Measurements from ENCODE around the gene SLC12A8.
A peak's percentile ranks its signal among the peaks of the same experiment; 100 is the strongest.

The SLC12A8 gene

DNA sequence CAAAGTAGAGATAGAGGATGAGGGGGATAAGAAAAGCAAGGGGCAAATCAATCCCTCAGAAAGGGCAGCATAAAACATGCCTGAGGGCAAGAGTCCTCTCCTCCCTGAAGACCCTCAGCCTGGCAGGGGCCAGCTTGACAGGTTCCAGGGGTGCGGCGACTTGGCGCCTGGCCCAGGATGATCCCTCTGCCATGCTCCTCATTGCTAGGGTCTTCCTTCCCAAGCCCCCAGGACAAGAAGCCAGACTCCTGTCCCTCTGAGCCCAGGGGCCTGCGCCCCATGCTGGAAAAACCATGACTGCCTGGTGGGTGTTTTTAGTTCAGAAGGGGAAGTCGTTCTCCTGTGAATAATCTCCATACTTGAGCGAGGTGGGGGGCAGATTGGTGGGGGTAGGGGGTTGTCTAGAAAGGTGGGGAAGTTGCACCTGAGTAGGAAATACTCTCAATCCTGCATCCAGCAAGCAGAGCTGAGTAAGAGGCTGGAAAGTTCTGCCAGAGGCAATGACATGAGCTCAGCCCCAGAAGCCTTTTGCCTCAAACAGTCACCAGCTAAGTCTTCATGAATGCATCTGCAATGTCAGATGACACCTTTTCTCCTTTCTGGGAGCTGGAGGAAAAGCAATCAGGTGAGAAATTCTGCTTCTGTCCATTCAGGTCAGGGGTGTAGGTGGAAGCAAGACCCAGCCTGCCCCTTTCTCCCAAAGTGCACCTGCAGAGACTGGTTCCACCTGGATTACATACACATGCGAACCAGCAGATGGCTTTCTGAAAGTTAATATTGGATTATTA is 18.3 kb downstream of the SLC12A8 start:
- no peaks in the 10 kb centered on the region for H3K36me3 ChIP-seq (ENCODE audit: control insufficient read depth, low read depth, low read length)

DNA sequence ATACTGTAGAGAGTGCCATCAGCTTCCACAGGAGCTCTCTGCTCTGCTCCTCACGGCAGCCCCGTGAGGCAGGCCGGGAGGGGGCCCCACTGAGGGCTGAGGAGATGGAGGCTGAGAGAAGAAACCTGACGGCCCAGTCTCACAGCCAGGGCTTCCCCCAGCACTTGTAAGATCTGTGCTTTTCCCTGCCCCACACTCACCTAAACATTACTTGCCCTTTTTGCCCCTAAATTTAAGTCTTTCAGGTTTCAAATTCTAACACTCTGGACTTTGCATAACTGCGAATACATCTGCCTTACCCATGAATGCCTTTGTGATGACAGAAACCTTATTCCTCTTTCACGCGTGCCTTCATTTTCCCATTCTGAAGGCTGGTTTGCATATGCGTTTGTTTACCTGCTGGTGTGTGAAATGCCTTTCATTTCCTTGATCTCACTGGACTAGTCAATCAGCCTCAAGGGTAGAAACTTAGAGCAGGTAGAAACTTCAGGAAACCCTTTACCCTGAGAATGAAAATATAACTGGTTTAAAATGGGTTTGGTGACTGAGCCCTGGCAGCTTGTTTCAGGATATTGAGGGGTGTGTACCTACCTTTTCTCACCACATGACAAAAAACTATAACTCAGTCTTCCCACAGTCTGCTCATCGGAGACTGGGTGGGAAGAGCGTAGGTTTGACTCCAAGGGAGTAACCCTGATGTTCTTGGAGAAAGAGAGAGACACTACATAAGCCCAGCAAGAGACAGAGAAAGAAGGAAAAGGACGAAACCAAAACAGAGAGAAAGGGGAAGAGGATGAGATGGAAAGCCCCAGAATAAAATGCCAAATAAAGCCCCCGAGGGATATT is 20.1 kb downstream of the SLC12A8 start:
- Histone ChIP-seq H3K4me3 (ENCODE audit: low read length) (no peak overlapping the region), H3K27me3 (ENCODE audit: control insufficient read depth, insufficient read depth, low read length) (no peaks in the 10 kb centered on the region), H3K27ac (ENCODE audit: low read length) (peak overlapping the region; percentile 15), H3K36me3 (ENCODE audit: control insufficient read depth, low read depth, low read length) (peaks cover 9% of the 10 kb centered on the region), H3K9ac (ENCODE audit: low read length) (no peak overlapping the region), H3K9me3 (ENCODE audit: control insufficient read depth, low read depth, low read length) (no peaks in the 10 kb centered on the region), H3K4me1 (ENCODE audit: control insufficient read depth, low read depth, low read length) (peaks cover 33% of the 10 kb centered on the region)

More for the DNA sequence above, 18.3 kb downstream of the SLC12A8 start:
- Histone ChIP-seq H3K4me1 (ENCODE audit: control insufficient read depth, low read depth, low read length) (peaks cover 26% of the 10 kb centered on the region), H3K9ac (ENCODE audit: low read length) (no peak overlapping the region), H3K27me3 (ENCODE audit: control insufficient read depth, insufficient read depth, low read length) (no peaks in the 10 kb centered on the region), H3K27ac (ENCODE audit: low read length) (no peak overlapping the region), H3K9me3 (ENCODE audit: control insufficient read depth, low read depth, low read length) (no peaks in the 10 kb centered on the region), H3K4me3 (ENCODE audit: low read length) (no peak overlapping the region)

DNA sequence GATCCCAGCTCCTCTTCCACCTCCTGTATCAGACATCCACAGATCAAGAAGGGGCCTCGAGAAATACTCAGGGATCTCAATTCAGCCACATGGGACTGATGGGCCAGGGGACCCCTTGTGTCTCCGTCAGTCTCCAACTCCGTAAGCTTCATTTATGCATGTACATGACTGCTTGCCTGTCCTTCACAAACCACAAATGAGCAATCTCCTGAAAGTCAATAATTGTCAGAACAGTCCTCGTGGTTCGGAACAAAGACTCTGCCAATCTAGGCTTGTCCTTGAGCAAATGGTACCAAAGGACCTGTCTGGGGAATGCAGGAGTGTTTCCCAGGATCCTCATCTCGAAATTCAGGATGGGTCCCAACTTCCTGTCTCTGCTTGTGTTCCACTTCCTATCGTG is 20.8 kb downstream of the SLC12A8 start:
- H3K36me3 ChIP-seq (ENCODE audit: control insufficient read depth, low read depth, low read length), result peaks cover 9% of the 10 kb centered on the region
- H3K27me3 ChIP-seq (ENCODE audit: control insufficient read depth, insufficient read depth, low read length), result no peaks in the 10 kb centered on the region
- no peak overlapping the region for H3K4me3 ChIP-seq (ENCODE audit: low read length)
- no peak overlapping the region for H3K27ac ChIP-seq (ENCODE audit: low read length)
- no peak overlapping the region for H3K9ac ChIP-seq (ENCODE audit: low read length)
- H3K4me1 ChIP-seq (ENCODE audit: control insufficient read depth, low read depth, low read length), result peaks cover 37% of the 10 kb centered on the region
- no peaks in the 10 kb centered on the region for H3K9me3 ChIP-seq (ENCODE audit: control insufficient read depth, low read depth, low read length)

DNA sequence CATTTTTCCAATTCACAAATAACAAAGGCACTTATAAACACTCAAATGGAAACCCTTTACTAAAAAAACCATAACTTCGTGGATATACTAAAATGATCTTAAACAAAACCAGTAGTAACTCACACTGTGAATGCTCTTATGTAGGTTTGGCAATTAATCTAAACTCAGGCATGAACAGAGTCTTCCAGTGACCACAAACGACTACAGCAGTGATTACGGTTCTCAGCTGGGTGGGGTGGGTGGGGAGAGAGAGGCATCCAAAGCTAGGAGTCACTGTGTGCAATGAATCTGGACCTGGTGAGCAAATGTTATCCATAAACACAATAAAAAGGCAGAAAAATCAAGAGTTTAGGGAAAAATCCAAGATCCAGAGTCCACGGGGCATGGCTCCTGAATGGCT is 21.3 kb downstream of the SLC12A8 start:
- Histone ChIP-seq H3K4me1 (ENCODE audit: control insufficient read depth, low read depth, low read length) (peaks cover 40% of the 10 kb centered on the region), H3K9ac (ENCODE audit: low read length) (no peak overlapping the region), H3K27me3 (ENCODE audit: control insufficient read depth, insufficient read depth, low read length) (no peaks in the 10 kb centered on the region), H3K9me3 (ENCODE audit: control insufficient read depth, low read depth, low read length) (no peaks in the 10 kb centered on the region), H3K36me3 (ENCODE audit: control insufficient read depth, low read depth, low read length) (peaks cover 9% of the 10 kb centered on the region), H3K27ac (ENCODE audit: low read length) (no peak overlapping the region), H3K4me3 (ENCODE audit: low read length) (no peak overlapping the region)

DNA sequence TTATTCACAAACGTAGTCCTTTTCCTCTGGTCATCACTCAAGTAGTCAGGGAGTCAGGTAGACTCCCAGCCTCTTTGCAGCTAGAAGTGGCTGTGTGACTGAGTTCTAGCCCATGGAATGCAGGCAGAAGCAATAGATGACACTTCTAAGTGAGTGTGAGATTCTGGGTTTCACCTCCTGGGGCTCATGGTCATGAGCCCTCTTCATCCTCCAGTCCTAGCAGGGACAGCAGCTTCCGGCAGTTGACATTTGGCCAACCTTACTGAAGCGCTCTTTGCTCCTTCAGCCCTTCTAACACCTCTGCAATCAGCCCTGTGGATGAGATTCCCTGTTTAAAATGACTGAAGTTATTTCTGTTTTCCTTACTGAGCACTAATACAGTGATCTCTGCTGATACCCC is 21.8 kb downstream of the SLC12A8 start:
- no peak overlapping the region for H3K4me3 ChIP-seq (ENCODE audit: low read length)
- H3K27me3 ChIP-seq (ENCODE audit: control insufficient read depth, insufficient read depth, low read length), result no peaks in the 10 kb centered on the region
- no peaks in the 10 kb centered on the region for H3K9me3 ChIP-seq (ENCODE audit: control insufficient read depth, low read depth, low read length)
- H3K36me3 ChIP-seq (ENCODE audit: control insufficient read depth, low read depth, low read length), result peaks cover 9% of the 10 kb centered on the region
- H3K9ac ChIP-seq (ENCODE audit: low read length), result no peak overlapping the region
- peaks cover 41% of the 10 kb centered on the region for H3K4me1 ChIP-seq (ENCODE audit: control insufficient read depth, low read depth, low read length)
- H3K27ac ChIP-seq (ENCODE audit: low read length), result no peak overlapping the region

DNA sequence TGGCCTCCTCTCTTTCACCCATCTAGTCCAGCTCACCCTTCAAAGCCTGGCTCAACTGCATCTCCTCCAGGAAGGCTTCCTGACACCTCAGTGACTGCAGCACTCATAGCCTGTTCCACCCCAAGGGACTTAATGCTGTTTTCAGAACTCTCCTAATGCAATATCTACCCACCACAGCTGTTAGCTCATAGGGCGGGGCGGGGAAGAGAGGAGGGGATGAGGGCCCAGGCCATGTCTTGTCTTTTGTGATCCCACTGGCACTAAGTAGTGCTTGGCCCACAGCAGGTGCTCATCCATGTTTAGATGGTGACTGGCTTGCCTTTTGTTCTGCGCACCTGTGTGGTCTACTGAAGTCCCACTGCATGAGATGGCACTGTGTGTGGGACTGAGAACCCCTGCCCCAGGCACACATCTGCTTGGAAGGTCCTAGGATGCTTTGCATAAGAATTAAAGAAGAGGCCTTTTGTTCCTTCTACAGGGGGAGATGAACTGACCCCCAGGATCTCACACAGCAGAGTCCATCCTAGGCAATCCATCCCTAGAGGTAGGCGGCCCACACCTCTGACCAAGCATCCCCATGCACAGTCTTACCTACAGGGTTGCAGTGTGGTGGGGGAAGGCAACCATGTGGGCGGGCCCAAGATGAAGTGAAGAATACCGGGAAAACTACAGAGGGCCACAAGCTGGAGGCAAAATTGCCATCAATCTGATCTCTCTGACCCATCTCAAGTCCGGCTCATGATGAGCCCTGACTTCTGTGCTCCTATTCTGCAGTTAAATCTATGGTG is 23.0 kb downstream of the SLC12A8 start:
- H3K4me3 ChIP-seq (ENCODE audit: low read length), result no peak overlapping the region
- H3K27ac ChIP-seq (ENCODE audit: low read length), result no peak overlapping the region
- no peaks in the 10 kb centered on the region for H3K9me3 ChIP-seq (ENCODE audit: control insufficient read depth, low read depth, low read length)
- H3K4me1 ChIP-seq (ENCODE audit: control insufficient read depth, low read depth, low read length), result peaks cover 33% of the 10 kb centered on the region
- no peaks in the 10 kb centered on the region for H3K27me3 ChIP-seq (ENCODE audit: control insufficient read depth, insufficient read depth, low read length)
- no peak overlapping the region for H3K9ac ChIP-seq (ENCODE audit: low read length)
- H3K36me3 ChIP-seq (ENCODE audit: control insufficient read depth, low read depth, low read length), result peaks cover 9% of the 10 kb centered on the region

DNA sequence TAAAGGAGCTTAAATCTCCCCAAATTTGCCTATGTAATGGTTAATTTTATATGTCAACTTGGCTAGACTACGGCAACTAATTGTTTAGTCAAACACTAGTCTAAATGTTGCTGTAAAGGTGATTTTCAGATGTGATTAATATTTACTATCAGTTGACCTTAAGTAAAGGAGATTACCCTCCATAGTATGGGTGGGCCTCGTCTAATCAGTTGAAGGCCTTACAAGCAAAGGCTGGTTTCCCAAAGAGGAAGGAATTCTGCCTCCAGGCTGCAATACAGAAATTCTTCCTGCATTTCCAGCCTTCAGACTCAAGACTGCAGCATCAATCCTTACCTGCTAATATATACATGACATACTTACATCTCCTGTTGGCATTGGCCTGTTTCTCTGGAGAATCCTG is 23.6 kb downstream of the SLC12A8 start:
- H3K9ac ChIP-seq (ENCODE audit: low read length), result no peak overlapping the region
- no peaks in the 10 kb centered on the region for H3K9me3 ChIP-seq (ENCODE audit: control insufficient read depth, low read depth, low read length)
- H3K36me3 ChIP-seq (ENCODE audit: control insufficient read depth, low read depth, low read length), result peaks cover 9% of the 10 kb centered on the region
- H3K4me1 ChIP-seq (ENCODE audit: control insufficient read depth, low read depth, low read length), result peaks cover 27% of the 10 kb centered on the region
- no peak overlapping the region for H3K4me3 ChIP-seq (ENCODE audit: low read length)
- no peaks in the 10 kb centered on the region for H3K27me3 ChIP-seq (ENCODE audit: control insufficient read depth, insufficient read depth, low read length)
- no peak overlapping the region for H3K27ac ChIP-seq (ENCODE audit: low read length)

DNA sequence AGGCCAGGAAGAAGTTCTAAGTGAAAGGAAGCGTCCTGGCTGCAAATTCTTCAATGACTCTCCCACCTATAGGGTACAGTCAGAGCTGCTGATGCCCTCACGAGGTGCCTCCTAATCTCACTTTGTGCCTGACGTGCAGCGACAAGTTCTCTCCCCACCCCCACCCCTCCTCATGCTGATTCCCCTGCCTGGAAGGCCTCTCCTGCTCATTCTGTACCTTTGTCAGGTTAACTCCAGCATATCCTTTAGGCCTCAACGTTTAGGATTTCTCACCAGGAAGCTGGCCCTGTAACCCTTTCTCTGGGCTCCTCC is 25.0 kb downstream of the SLC12A8 start:
- H3K4me1 ChIP-seq (ENCODE audit: control insufficient read depth, low read depth, low read length), result peaks cover 31% of the 10 kb centered on the region
- no peak overlapping the region for H3K27ac ChIP-seq (ENCODE audit: low read length)
- H3K36me3 ChIP-seq (ENCODE audit: control insufficient read depth, low read depth, low read length), result peaks cover 9% of the 10 kb centered on the region
- no peak overlapping the region for H3K4me3 ChIP-seq (ENCODE audit: low read length)
- no peaks in the 10 kb centered on the region for H3K9me3 ChIP-seq (ENCODE audit: control insufficient read depth, low read depth, low read length)
- H3K9ac ChIP-seq (ENCODE audit: low read length), result no peak overlapping the region
- no peaks in the 10 kb centered on the region for H3K27me3 ChIP-seq (ENCODE audit: control insufficient read depth, insufficient read depth, low read length)

DNA sequence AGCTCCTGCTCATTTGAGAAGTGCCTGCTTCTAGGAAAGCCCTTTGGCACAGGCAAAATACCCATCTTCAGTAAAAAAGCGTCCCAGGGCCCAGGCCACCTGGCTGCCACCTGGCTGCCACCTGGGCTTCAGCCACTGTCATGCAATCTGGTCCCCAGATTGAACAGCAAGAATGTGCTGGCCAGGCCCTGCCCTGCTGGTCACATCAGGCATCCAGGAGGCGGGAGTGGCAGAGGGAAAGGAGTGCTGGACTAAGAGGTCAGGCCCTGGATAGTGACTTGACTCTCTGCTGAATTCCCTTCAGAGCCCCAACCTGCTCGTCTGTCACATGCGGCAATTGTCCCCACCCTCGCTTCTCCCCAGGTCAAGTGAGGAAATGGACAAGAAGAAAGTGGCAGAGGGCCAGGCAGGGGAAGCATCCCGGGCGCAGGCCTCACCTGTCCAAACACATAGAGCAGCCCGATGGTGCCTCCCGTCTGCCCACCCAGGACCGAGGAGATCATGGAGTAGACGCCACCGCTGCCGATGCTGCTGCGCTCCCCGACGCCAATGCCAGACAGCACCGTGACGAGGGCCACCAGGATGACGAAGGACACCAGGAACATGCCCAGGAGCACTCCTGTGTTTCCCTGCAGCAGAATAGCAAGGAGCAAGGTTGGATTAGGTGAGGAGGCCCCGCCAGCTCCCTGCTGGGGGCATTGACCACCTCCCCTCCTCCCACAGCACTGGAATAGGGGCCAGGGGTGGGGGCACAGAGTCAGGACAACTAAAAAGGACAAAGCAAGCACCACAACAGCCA is 25.5 kb downstream of the SLC12A8 start:
- no peak overlapping the region for H3K9ac ChIP-seq (ENCODE audit: low read length)
- no peaks in the 10 kb centered on the region for H3K9me3 ChIP-seq (ENCODE audit: control insufficient read depth, low read depth, low read length)
- H3K27me3 ChIP-seq (ENCODE audit: control insufficient read depth, insufficient read depth, low read length), result no peaks in the 10 kb centered on the region
- H3K36me3 ChIP-seq (ENCODE audit: control insufficient read depth, low read depth, low read length), result peaks cover 9% of the 10 kb centered on the region
- H3K4me1 ChIP-seq (ENCODE audit: control insufficient read depth, low read depth, low read length), result peaks cover 25% of the 10 kb centered on the region
- H3K27ac ChIP-seq (ENCODE audit: low read length), result no peak overlapping the region
- H3K4me3 ChIP-seq (ENCODE audit: low read length), result no peak overlapping the region

DNA sequence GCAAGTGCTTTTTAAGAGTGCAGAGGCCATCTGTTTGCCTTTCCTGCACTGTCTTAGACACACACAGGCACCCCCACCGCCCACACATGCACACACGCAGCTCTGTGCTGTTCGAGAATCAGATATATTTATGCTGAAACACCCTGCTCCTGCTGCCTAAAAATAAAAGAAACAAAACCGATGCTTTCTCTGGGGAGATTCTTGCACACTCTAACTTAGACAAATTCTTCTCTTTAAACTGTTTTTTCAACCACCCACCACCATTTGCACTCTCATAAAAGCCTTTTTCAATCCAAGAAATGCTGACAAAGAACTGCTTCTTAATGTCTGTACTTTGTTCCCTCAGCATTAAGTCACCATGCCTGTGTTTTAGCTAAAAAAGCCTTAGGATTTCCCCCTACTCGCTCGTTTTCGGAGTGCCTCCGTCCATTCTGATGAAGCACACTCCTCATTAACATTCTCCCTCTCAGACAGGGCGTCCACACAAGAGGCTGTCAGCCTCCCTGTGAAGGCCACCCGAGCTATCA is 26.2 kb downstream of the SLC12A8 start:
- no peaks in the 10 kb centered on the region for H3K9me3 ChIP-seq (ENCODE audit: control insufficient read depth, low read depth, low read length)
- no peak overlapping the region for H3K4me3 ChIP-seq (ENCODE audit: low read length)
- H3K4me1 ChIP-seq (ENCODE audit: control insufficient read depth, low read depth, low read length), result peaks cover 22% of the 10 kb centered on the region
- no peak overlapping the region for H3K27ac ChIP-seq (ENCODE audit: low read length)
- no peak overlapping the region for H3K9ac ChIP-seq (ENCODE audit: low read length)
- peaks cover 9% of the 10 kb centered on the region for H3K36me3 ChIP-seq (ENCODE audit: control insufficient read depth, low read depth, low read length)
- H3K27me3 ChIP-seq (ENCODE audit: control insufficient read depth, insufficient read depth, low read length), result no peaks in the 10 kb centered on the region

DNA sequence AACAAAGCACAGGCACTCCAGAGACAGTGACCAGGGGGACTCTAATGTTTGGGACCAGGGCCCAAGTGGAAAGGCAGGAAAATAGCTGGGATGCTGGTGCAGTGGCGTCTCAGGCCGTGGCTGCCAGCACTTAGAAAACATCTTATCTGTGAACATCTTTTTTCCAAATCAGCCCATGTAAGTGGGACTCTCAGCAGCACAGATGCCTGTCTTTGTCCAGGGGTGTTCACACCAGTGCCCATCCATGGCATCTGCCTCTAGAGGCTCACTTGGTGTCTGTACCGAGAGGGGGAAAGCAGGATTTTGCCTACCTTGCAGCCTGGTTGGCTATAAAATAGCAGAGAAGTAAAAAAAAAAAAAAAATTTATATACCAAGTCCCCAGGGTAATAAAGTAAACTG is 26.7 kb downstream of the SLC12A8 start:
- Histone ChIP-seq H3K9ac (ENCODE audit: low read length) (no peak overlapping the region), H3K27ac (ENCODE audit: low read length) (no peak overlapping the region), H3K4me3 (ENCODE audit: low read length) (no peak overlapping the region), H3K27me3 (ENCODE audit: control insufficient read depth, insufficient read depth, low read length) (no peaks in the 10 kb centered on the region), H3K4me1 (ENCODE audit: control insufficient read depth, low read depth, low read length) (peaks cover 22% of the 10 kb centered on the region), H3K36me3 (ENCODE audit: control insufficient read depth, low read depth, low read length) (peaks cover 9% of the 10 kb centered on the region), H3K9me3 (ENCODE audit: control insufficient read depth, low read depth, low read length) (no peaks in the 10 kb centered on the region)
